ELF-1 (cell line): Measurements from ENCODE around the gene HLA-F.

Experiments used
- DNase-seq: peaks from one replicate; pipeline ENCODE4 v3.0.0-alpha.2; 2016; ENCODE audit warnings: low read depth, low spot score

Gene HLA-F

DNA sequence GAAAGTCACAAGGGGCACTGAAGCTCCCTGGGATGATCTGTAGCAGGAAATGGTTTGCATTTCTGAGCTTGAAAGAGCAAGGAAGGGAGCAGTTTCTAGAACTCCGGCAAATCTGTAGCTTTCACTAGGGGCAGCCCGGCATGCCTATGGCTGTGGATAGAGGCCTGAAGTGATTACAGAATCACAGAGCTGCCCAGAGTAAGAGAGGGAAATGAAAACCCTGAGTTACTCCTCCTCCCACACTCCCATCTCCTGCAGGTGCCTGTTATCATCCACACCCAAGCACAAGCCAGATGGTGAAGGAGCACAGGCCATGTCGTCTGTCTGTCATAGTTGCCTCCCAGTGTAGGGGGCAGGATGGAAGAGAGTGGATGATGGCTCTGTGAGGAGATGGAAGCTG, 37.1 kb downstream of the HLA-F start:
- DNase-seq, result no peak

DNA sequence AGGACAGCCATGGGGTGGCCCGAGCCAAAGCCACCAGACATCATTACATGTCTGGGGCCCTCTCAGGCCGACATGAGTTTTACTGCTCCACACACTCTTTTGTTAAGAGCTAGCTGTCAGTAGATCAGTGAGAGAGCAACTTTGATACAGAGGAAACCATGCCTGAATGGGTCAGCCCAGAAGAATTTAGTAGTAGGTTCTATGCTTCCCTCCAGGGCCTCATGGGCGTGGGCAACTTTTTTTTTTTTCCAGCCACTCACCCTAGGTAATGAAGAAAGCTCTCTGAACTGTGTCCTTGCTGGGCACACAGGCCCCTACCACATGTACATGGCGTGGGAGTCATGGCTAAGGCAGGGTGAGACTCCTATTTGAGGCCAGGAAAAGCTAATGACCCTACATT, 38.8 kb downstream of the HLA-F start:
- DNase-seq, result no peak

DNA sequence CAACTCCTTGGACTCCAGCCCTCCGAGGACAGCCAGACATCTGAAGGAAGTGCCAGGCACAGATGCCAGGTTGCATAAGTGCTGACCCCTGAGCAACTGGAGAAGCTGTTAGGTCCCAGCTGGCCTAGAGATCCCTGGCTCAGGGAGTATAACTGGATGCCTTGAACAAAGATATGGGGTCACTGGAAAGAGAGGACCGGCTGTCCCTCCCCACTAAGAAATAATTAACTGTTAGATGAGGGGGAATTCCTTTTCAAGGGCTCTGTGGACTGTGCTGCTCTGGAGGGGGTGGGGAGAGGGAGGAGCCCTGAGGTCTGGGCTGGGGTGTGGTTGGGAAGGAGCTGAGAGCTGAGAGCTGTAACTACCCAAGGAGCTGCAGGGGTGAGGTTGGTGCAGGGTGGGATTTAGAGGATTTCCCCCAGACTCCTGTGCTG, 39.6 kb downstream of the HLA-F start:
- DNase-seq, result no peak

DNA sequence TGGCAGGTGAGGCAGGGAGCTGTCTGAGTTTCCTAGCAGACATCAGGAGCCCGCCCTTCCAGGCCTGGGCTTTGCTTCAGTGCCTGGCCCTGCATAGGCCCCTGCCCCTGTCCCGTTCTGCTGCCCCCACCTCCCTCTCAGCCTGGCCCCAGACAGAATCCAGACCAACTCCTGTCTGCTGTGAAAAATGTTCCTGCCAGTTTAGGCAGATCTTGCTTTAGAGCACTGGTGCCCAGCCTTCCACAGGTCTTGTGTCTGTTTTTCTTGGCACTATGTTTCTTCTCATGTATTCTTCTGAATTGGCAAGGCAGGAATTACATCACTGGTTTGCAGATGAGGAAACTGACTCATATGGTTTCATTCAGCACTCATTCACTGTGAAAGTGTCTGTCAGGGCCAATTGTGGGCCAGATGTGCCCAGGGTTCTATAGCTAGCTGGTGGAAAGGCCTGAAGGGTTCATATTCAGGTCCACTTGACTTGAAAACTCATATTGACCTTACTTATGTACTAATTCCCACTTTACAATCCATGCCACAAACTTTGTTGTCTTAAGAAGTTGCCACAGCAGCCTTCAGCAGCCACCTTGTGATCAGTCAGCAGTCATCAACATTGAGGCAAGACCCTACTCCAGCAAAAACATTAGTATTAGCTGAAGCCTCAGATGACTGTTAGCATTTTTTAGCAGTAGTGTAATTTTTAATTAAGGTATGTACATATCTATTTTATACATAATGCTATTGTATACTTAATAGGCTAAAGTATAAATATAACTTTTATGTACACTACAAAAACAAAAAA, 40.5 kb downstream of the HLA-F start:
- DNase-seq, result no peak

DNA sequence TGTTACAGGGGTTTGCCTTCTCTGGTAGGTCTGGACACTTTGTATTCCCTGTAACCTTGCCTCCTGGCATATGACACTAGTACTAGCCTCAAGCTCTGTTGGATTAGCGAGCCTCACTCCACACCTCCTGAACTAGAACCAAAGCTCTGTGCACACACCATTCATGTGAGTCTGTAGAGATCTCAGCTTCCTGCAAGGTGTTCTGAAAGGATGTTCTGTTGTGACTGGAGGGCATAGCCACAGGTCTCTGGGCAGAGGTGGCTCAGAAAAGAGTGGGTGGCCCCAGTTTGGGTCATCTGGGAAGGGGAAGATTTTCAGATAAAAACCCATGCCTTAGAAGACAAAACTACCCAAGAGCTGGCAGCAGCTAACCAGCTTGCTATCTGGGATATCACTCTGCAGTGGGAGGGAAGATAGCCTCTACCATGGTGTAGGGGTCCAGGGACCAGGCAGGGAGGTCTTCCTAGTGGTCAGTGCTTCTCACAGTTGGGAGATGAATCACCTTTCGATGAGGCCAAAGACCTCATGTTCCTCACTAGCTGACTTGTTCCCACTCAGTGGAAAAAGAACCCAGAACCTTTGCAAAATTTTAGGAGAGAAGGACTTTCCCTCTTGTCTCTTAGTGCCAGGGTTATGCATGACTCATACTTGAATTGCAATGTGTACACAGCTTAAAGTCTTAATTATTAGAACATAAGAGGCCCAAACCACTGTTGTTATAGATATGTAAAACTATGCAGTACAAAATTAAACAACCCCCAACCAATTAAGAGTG, 41.4 kb downstream of the HLA-F start:
- no peak for DNase-seq

DNA sequence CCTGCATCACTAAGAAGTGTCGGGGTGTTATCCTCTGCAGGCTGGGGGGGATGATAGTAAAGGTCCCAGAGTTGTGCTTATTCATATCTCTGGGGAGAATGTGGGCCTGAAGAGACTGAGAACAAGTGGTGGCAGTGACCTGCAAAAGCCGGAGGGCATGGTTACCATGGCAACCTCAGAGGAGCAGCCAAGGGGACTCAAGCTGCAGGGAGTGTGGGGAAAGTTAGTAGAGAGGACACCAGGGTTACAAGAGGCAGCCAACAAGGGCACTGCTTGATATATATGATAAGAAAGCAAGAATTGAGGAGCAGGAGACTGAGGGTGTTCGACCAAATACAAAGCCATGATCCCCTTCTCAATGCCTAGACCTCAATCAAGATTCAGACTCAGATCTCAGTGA, 46.1 kb downstream of the HLA-F start:
- no peak for DNase-seq

DNA sequence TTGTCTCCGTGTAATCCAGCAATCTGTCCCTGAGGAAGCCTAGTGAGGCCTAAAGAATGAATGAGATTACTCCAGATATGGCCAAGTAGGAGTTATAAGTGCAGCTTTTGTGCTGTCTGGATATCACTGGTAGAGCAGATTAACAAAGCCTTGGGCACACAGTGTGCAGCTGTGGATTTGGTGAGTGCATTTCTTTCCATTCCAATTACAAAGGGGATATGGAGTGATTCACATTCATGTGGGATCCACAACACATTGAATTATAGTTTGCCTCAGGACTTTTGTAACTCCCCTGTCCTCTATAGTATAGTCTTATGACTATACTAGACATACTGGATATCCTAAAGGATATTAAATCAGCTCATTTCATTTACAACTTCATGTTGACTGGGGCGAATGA, 47.1 kb downstream of the HLA-F start:
- no peak for DNase-seq

DNA sequence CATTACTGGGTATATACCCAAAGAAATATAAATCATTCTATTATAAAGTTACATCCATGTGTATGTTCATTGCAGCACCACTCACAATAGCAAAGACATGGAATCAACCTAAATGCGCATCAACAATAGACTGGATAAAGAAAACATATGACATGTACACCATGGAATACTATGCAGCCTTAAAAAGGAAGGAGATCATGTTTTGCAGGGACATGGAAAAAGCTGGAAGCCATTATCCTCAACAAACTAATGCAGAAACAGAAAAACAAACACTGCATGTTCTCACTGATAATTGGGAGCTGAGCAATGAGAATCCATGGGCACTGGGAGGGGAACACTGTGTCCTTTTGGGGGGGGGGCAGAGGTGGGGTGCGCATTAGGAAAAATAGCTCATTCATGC, 53.5 kb downstream of the HLA-F start:
- no peak for DNase-seq
